Neuronal stem cell (in vitro differentiated cells): ENCODE measurements around the gene STAB1.

ENCODE experiments used
- DNase-seq: peaks from one replicate; pipeline ENCODE4 v3.0.0-alpha.2; 2013; ENCODE audit warnings: low spot score
- H2AFZ ChIP-seq: one replicate; pipeline ENCODE4 v1.6.1; 2013; ENCODE audit warnings: mild to moderate bottlenecking, low read length, inconsistent platforms
- H2AK5ac ChIP-seq: 2 replicates; pipeline ENCODE4 v1.6.1; 2013; ENCODE audit warnings: low read depth, mild to moderate bottlenecking, inconsistent platforms, low read length, moderate library complexity, mixed read lengths
- H2BK120ac ChIP-seq: 2 replicates; pipeline ENCODE4 v1.6.1; 2013; ENCODE audit warnings: low read depth, mild to moderate bottlenecking, inconsistent platforms, low read length, moderate library complexity, mixed read lengths
- H2BK12ac ChIP-seq: one replicate; pipeline ENCODE4 v1.6.1; 2013; ENCODE audit warnings: low read length, inconsistent platforms
- H2BK15ac ChIP-seq: 2 replicates; pipeline ENCODE4 v1.6.1; 2013; ENCODE audit warnings: mild to moderate bottlenecking, low read length, inconsistent platforms, mixed read lengths
- H2BK5ac ChIP-seq: one replicate; pipeline ENCODE4 v1.6.1; 2013; ENCODE audit warnings: inconsistent platforms, mild to moderate bottlenecking, low read length, moderate library complexity
- H3K14ac ChIP-seq: one replicate; pipeline ENCODE4 v1.6.1; 2013; ENCODE audit warnings: low read length, inconsistent platforms
- H3K18ac ChIP-seq: 2 replicates; pipeline ENCODE4 v1.6.1; 2013; ENCODE audit warnings: low read length, inconsistent platforms
- H3K23ac ChIP-seq: 2 replicates; pipeline ENCODE4 v1.6.1; 2013; ENCODE audit warnings: low read depth, mild to moderate bottlenecking, mixed read lengths, low read length, inconsistent platforms; ENCODE audit not compliant: poor library complexity
- H3K27ac ChIP-seq: replicated peaks from 3 replicates; pipeline ENCODE4 v1.5.1; 2013; ENCODE audit warnings: low read length, inconsistent platforms
- H3K27me3 ChIP-seq, 3 experiments: 2 replicates each; pipeline ENCODE4 v1.6.1; 2013; ENCODE audit warnings: low read length in 3 of 3, mild to moderate bottlenecking in 2 of 3, inconsistent platforms in 1 of 3, low read depth in 1 of 3, mixed read lengths in 1 of 3, moderate library complexity in 1 of 3; ENCODE audit not compliant: control insufficient read depth in 3 of 3, insufficient read depth in 3 of 3
- H3K36me3 ChIP-seq, 2 donors: replicated peaks in 1 of 2; 2 replicates each; pipeline ENCODE4 v1.6.1; 2013; ENCODE audit warnings: low read length in 2 of 2; ENCODE audit not compliant: control insufficient read depth in 2 of 2, insufficient read depth in 2 of 2
- H3K4ac ChIP-seq: 2 replicates; pipeline ENCODE4 v1.6.1; 2013; ENCODE audit warnings: inconsistent platforms, mild to moderate bottlenecking, low read length, moderate library complexity
- H3K4me1 ChIP-seq, 2 donors: 1 replicate in 1 of 2; 2 replicates in 1 of 2; pipeline ENCODE4 v1.6.1; 2013; ENCODE audit warnings: low read length in 2 of 2, low read depth in 1 of 2; ENCODE audit not compliant: control insufficient read depth in 2 of 2, insufficient read depth in 1 of 2
- H3K4me2 ChIP-seq: one replicate; pipeline ENCODE4 v1.6.1; 2013; ENCODE audit warnings: mild to moderate bottlenecking, low read length, inconsistent platforms; ENCODE audit not compliant: insufficient read depth, poor library complexity, severe bottlenecking
- H3K4me3 ChIP-seq, 2 donors: 2 replicates each; pipeline ENCODE4 v1.5.1; 2013; ENCODE audit warnings: low read length in 2 of 2, mild to moderate bottlenecking in 2 of 2, inconsistent platforms in 1 of 2, moderate library complexity in 1 of 2
- H3K79me1 ChIP-seq: one replicate; pipeline ENCODE4 v1.6.1; 2013; ENCODE audit warnings: low read depth, mild to moderate bottlenecking, inconsistent platforms, low read length, moderate library complexity
- H3K9ac ChIP-seq: one replicate; pipeline ENCODE4 v1.6.1; 2013; ENCODE audit warnings: mild to moderate bottlenecking, low read depth, low read length, inconsistent platforms; ENCODE audit not compliant: poor library complexity
- H3K9me3 ChIP-seq, 2 donors: replicated peaks in 1 of 2; 2 replicates each; pipeline versions ENCODE3 to v1.6.1; 2013; ENCODE audit warnings: low read length in 2 of 2, mild to moderate bottlenecking in 2 of 2, inconsistent platforms in 1 of 2, low read depth in 1 of 2, mixed read lengths in 1 of 2, moderate library complexity in 1 of 2; ENCODE audit not compliant: control insufficient read depth in 2 of 2, insufficient read depth in 1 of 2
- H4K8ac ChIP-seq: one replicate; pipeline ENCODE4 v1.6.1; 2013; ENCODE audit warnings: low read depth, mild to moderate bottlenecking, inconsistent platforms, low read length, moderate library complexity
- H4K91ac ChIP-seq: one replicate; pipeline ENCODE4 v1.6.1; 2013; ENCODE audit warnings: low read length, low read depth, mild to moderate bottlenecking, inconsistent platforms; ENCODE audit not compliant: poor library complexity
- WGBS, 2 donors: extraction: QIAGEN DNeasy Blood & Tissue Kit; methylation state at CpG; one replicate each; pipeline ENCODE4 v1.1.7; 2013; ENCODE audit warnings: missing lambda C conversion rate in 2 of 2, mixed read lengths in 1 of 2; ENCODE audit not compliant: insufficient read length in 2 of 2, insufficient replicate concordance in 1 of 2; ENCODE audit errors: extremely low coverage in 2 of 2; 5-methylcytosine and 5-hydroxymethylcytosine counted together

STAB1 gene

GRCh38 chr3:52515192-52515591, 20.1 kb downstream of the STAB1 start:
- Histone ChIP-seq H3K9ac (no peak overlapping the region), H3K18ac (peak overlapping the region; percentile 41), H3K36me3 (no peaks in the 10 kb centered on the region), H2BK120ac (no peak overlapping the region), H2BK15ac (no peak overlapping the region), H3K27ac (no peak overlapping the region), H2AFZ (peak overlapping the region; percentile 9), H3K9me3 (no peaks in the 10 kb centered on the region), H2BK5ac (no peak overlapping the region), H3K79me1 (no peaks in the 10 kb centered on the region), H3K14ac (no peak overlapping the region), H4K91ac (no peak overlapping the region), H2AK5ac (no peak overlapping the region), H4K8ac (no peak overlapping the region), H3K27me3 (peaks cover 2 to 65% (median 9%) of the 10 kb centered on the region in 3 experiments), H3K23ac (peak overlapping the region; percentile 51), H3K4ac (peak overlapping the region; percentile 15), H3K4me2 (no peak overlapping the region), H2BK12ac (no peak overlapping the region), H3K4me1 (peaks cover 0 to 6% of the 10 kb centered on the region in 2 donors), H3K4me3 (no peak overlapping the region)
- DNase-seq, result no peak
- no CpG with 5 or more reads among the region's 6 CpGs for WGBS, 2 donors

GRCh38 chr3:52516509-52517195, 21.5 kb downstream of the STAB1 start:
- peak overlapping the region; percentile 64 for H3K18ac ChIP-seq
- no peaks in the 10 kb centered on the region for H3K36me3 ChIP-seq
- H2BK12ac ChIP-seq, result peak overlapping the region; percentile 73
- H2BK15ac ChIP-seq, result peak overlapping the region; percentile 3
- H3K4me1 ChIP-seq, result peaks cover 0 to 6% of the 10 kb centered on the region in 2 donors
- H2BK5ac ChIP-seq, result no peak overlapping the region
- H3K23ac ChIP-seq, result no peak overlapping the region
- H3K4ac ChIP-seq, result peak overlapping the region; percentile 66
- H2AK5ac ChIP-seq, result peak overlapping the region; percentile 61
- WGBS, 2 donors, result no CpG with 5 or more reads among the region's 19 CpGs
- no peaks in the 10 kb centered on the region for H3K9me3 ChIP-seq
- H3K4me3 ChIP-seq, result no peak overlapping the region
- no peak overlapping the region for H4K91ac ChIP-seq
- no peak overlapping the region for H2BK120ac ChIP-seq
- no peak overlapping the region for H3K4me2 ChIP-seq
- no peak overlapping the region for H3K14ac ChIP-seq
- no peak overlapping the region for H2AFZ ChIP-seq
- H3K27ac ChIP-seq, result no peak overlapping the region
- no peak overlapping the region for H4K8ac ChIP-seq
- H3K79me1 ChIP-seq, result no peaks in the 10 kb centered on the region
- H3K9ac ChIP-seq, result no peak overlapping the region
- DNase-seq, result no peak
- peaks cover 2 to 50% (median 9%) of the 10 kb centered on the region in 3 experiments for H3K27me3 ChIP-seq

GRCh38 chr3:52517796-52518722, 22.9 kb downstream of the STAB1 start:
- Histone ChIP-seq H2BK5ac (no peak overlapping the region), H3K23ac (peak overlapping the region; percentile 52), H2BK120ac (peak overlapping the region; percentile 64), H3K4me2 (peak overlapping the region; percentile 34), H3K9me3 (no peaks in the 10 kb centered on the region), H2BK12ac (no peak overlapping the region), H2BK15ac (peak overlapping the region; percentile 54), H2AK5ac (peak overlapping the region; percentile 76), H3K9ac (peak overlapping the region; percentile 46), H3K4me3 (peak overlapping the region in 1 of 2 donors; percentile 73), H2AFZ (no peak overlapping the region), H3K14ac (peak overlapping the region; percentile 98), H3K4ac (no peak overlapping the region), H3K4me1 (peaks cover 0 to 6% of the 10 kb centered on the region in 2 donors), H4K8ac (peak overlapping the region; percentile 92), H3K36me3 (peaks cover 2 to 3% of the 10 kb centered on the region in 2 donors), H3K27ac (no peak overlapping the region), H3K79me1 (peaks cover 2% of the 10 kb centered on the region), H4K91ac (no peak overlapping the region), H3K27me3 (peaks cover 2 to 38% (median 9%) of the 10 kb centered on the region in 3 experiments), H3K18ac (peak overlapping the region; percentile 88)
- no peak for DNase-seq
- no CpG with 5 or more reads among the region's 25 CpGs for WGBS, 2 donors
